Measurements from ENCODE around the gene MAP3K1.

GRCh38 chr5:56938858-56939257, 123.5 kb downstream of the MAP3K1 start:
- TF ChIP-seq ZBTB17 (tag by site-specific recombination; IDR thresholded peaks at IDR 0.05) (no peak), ZNF530 (tag by site-specific recombination; IDR thresholded peaks at IDR 0.05; ENCODE audit: low read depth) (no peak), SALL2 (tag by site-specific recombination; IDR thresholded peaks at IDR 0.05; ENCODE audit: borderline replicate concordance) (no peak), RBAK (tag by site-specific recombination; IDR thresholded peaks at IDR 0.05) (no peak), KLF16 (tag by site-specific recombination; IDR thresholded peaks at IDR 0.05) (no peak), ZNF10 (tag by site-specific recombination; IDR thresholded peaks at IDR 0.05) (no peak)
